GM19035 (cell line): ENCODE data around the gene ASB15.
A peak's percentile ranks its signal among the peaks of the same experiment; 100 is the strongest.

Source experiments
- ATAC-seq: cut with Tn5 transposase; IDR thresholded peaks from one replicate; pipeline ENCODE4 v1.9.1; 2021; ENCODE audit not compliant: unreplicated experiment

Gene ASB15

GRCh38 chr7:123594813-123595241, 6.8 kb upstream of the ASB15 start:
- no peak for ATAC-seq

GRCh38 chr7:123598657-123599056, 3.0 kb upstream of the ASB15 start:
- ATAC-seq = no peak

- ATAC-seq = no peak
Measured at GRCh38 chr7:123599766-123600165, 1.9 kb upstream of the ASB15 start.

GRCh38 chr7:123600876-123601275, 745 bp upstream of the ASB15 start:
- ATAC-seq = no peak

DNA sequence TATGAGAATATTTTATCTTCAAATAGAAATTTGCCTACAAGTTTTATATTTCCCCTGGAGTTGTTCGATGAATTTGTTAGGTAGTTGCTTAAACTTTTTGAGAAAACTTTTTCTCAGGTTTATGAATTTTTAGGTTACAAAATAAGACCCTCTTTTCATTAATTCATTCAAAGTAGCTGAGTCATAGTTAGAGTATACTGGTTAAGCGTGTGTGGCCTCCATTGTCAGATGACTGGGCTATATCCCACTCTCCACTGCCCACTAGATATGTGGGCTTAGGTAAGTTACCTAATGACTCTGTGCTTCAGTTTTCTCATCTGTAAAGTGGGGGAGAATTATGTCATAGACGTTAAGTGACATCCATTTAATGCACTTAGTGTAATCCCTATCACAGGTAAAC, 1.0 kb downstream of the ASB15 start:
- ATAC-seq = no peak

- ATAC-seq = no peak
Measured at GRCh38 chr7:123604739-123605138, 3.1 kb downstream of the ASB15 start.

DNA sequence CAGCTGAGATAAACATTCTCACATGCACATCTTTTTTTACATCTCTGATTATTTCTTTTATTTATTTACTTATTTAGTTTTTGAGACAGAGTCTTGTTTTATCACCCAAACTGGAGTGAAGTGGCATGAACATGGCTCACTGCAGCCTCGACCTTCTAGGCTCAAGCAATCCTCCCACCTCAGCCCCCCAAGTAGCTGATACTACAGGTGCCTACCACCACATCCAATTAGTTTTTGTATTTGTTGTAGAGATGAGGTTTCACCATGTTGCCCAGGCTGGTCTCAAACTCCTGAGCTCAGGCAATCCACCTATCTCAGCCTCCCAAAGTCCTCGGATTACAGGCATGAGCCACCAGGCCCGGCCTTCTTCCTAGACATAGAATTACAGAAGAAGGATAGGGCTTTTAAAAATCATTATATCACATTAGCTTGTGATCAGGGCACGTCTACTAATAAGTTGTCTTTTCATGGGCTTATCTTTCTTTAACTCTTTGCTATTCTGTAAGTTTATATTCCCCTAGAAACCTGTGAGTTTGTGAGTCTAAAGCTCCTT, 5.9 kb downstream of the ASB15 start:
- no peak for ATAC-seq

DNA sequence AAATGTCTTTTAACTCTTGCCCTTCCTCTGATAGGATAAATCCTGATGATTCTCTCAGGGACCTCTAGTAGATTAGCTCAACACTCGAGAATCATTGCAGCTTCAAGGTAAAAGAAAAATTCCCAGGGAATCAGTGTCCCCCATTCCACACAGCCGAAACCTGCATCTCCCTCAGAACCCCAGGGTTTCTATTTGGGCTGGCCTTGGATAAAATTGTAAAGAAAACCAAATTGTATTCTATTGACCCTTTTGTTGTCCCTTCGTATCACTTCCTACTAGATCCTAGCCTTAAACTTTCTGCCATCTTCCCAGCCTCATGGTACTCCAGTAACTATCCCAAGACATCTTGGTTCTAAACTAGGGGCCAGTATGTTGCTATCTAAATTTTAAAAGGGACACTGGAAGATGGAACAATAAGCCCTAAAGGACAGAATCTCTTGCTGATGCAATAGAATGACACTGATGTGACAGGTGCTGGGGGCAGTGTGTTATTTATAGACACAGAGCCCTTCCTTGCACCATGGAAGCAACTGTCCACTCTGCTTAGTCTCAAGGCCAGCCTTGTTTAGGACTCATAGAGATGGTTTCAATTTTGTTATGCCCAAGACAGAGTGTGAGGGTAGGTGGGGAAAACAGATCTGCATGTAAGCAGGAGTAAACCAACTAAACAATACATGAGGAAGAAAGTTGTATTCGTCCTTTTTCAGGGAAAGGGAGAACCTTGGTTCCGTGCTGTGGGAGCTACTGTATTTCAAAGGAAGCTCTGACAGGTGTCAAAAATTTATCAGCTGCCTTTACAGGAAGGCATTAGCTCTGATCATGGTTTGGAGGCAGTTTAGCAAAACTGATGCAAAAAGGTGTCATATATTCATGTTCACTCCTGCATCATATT, 7.6 kb downstream of the ASB15 start:
- no peak for ATAC-seq

GRCh38 chr7:123609883-123610239, 8.2 kb downstream of the ASB15 start:
- no peak for ATAC-seq

- ATAC-seq = no peak
Measured at GRCh38 chr7:123612024-123612423, 10.4 kb downstream of the ASB15 start.

DNA sequence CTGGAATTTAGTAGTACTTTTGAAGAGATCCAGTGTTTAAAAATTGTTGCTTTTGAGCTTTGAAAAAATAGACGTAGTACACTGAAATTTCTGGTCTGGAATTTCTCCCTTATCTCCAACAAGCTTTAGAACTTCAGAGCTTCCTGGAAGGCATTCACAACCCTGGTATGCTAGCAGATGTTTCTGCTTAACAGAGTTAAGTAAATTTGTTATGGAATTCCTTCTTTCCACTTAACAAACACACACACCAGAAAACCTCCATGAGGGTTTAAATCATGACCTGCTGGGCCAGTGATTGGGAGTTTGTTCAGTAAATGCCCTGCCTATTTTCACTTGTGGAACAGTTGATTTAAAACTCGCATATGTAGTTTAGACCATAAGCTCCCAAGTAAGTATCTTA, 13.7 kb downstream of the ASB15 start:
- ATAC-seq = no peak

DNA sequence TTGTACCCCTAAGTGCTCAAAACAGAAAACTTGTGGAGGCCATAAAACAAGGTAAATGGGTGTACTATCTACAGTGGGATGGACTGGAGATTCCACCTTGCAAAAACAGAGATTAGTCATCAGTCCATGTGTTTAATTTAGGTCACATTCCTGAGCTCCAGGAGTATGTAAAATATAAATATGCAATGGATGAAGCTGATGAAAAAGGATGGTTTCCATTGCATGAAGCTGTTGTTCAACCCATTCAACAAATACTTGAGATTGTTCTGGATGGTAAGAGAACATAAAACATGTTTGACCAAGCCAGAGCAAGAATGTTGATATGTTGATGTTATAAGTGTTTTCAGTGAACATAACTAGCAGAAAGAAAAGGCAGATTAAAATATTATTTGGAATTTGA, 14.6 kb downstream of the ASB15 start:
- ATAC-seq = no peak

DNA sequence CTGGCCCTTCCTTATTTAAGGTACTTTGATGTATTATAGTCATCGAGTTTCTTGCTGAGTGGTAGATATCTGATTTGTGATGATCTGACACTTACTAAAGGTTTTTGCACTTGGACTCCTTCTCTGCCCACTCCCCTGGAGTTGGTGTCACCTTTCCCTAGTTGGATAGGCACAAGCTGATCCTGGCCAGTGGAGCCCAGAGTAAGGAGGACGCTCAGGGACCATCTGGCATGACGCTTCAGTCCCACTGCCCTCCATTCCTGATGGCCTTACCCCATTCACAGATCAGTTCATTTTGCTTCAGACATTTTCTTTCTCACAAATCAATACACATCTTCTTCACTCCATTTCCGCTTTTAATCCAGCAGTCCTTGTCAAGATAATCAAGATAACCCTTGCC, 20.1 kb downstream of the ASB15 start:
- ATAC-seq = no peak

GRCh38 chr7:123622660-123623386, 21.2 kb downstream of the ASB15 start:
- ATAC-seq = no peak

DNA sequence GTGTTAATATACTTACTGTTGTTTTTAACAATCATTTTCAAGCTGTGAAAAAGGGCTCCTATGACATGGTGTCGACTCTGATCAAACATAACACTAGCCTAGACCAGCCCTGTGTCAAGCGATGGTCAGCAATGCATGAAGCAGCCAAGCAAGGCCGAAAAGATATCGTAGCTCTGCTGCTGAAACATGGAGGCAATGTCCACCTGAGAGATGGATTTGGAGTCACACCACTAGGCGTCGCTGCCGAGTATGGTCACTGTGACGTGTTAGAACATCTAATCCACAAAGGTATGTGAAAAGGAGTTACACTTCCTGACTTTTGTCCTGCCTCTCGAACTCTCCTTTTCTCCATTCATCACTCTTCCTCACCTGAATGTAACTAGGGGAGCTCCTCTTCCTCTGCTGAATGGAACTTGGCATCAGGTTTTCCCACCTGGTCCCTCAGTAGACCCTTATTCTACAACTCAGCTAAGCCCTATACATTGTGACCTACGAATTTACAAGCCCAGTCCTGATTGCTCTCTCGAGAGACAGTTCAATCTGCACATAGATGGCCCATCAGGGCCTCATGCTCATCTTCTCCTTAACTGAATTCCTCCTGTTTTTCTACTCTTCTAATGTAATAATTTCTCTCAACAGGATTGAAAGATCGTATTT, 23.0 kb downstream of the ASB15 start:
- peak; percentile 92 for ATAC-seq

DNA sequence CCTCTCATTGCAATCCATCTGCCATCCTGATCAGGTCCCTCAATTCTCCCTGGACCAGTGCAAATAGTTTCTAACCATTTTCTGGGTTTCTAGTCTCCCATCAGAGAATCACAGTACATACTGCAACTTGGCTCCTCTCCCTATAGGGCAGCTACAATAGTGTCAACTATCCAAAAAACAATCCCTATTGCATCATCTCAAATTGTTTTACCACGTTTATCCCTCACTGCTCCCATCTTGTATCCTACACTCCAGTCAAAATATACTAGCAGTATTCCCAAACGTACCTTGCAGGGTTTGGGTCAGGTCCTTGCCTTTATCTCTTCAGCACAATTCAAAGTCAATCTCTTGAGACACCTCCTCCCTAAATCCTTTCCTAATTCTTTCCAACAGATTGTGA, 23.6 kb downstream of the ASB15 start:
- ATAC-seq = no peak

DNA sequence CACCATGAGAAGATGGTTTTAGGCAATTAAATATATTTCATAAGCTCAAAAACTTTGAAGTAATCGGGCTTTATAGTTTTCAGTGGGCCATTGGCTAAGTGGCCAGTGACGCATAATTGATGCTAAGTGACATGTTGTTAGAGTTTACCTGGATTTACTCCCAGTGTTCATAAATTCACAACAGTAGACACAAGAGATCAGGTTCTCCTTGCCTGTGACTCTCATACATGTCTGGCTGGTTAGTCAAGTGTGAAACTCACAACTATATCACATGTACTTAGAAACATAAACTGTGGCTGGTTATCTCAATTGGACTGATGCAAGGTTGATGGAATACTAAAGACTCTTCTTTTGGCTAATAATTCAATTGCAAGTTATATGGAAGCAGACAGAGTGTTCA, 26.2 kb downstream of the ASB15 start:
- no peak for ATAC-seq

DNA sequence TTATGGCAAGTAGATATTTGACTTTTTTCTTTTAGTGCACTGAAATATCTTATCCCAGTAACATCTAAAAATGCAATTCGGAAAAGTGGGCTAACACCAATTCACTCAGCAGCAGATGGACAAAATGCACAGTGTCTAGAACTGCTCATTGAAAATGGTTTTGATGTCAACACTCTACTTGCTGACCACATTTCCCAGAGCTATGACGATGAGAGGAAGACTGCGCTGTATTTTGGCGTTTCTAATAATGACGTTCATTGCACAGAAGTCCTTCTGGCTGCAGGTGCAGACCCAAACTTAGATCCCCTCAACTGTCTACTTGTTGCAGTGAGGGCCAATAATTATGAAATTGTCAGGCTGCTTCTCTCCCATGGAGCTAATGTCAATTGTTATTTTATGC, 27.2 kb downstream of the ASB15 start:
- ATAC-seq = no peak

GRCh38 chr7:123629281-123629680, 27.7 kb downstream of the ASB15 start:
- no peak for ATAC-seq

DNA sequence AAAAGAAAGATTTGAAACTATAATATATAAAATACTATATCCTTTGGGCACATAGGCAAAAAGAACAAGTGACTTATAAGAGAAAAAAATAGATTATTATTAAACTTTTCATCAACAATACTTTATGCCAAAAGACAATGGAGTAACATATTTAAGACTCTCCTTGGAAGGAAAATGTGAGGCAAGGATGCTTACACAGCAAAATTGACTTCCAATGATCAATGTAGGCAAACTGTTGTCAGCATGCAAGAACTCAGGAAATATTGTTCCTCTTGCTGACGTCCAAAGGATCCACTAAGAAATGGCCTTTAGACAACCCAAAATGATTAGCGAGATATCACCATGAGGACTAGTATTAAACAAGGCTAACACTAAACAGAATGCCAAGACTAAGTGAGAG, 31.2 kb downstream of the ASB15 start:
- ATAC-seq = no peak

DNA sequence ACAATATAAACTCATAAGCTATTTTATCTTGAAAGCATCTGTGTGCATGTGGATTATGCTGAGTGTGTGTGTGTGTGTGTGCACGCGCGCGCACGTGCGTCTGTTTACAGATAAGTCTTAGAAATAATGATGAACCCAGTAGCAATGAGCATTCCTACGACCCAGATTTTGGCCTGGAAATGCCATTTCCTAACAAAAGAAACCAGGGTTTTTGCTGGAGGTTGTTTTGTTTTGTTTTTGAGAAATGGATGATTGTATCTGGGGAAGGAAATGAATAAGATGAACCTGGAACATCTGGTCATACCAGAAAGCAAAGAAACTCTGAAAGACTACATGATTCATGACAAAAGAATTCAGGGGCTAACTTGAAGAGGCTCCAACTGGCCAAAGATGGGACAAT, 31.9 kb downstream of the ASB15 start:
- ATAC-seq = no peak
